Measurements from ENCODE around the gene GFOD2.
"Not testable (repeated sequence)": the region's sequence is repeated elsewhere in the genome, so short reads cannot be mapped to it uniquely, and the experiment has no call there.

GFOD2 gene

GRCh38 chr16:67719048-67719777, at the start of gene GFOD2:
Gene GFOD2 (minus strand): TSS chr16:67719316. CDS start chr16:67685715, 33,601 bp downstream.
- peak; percentile 97 for DNase-seq (ENCODE audit: low spot score)

DNA sequence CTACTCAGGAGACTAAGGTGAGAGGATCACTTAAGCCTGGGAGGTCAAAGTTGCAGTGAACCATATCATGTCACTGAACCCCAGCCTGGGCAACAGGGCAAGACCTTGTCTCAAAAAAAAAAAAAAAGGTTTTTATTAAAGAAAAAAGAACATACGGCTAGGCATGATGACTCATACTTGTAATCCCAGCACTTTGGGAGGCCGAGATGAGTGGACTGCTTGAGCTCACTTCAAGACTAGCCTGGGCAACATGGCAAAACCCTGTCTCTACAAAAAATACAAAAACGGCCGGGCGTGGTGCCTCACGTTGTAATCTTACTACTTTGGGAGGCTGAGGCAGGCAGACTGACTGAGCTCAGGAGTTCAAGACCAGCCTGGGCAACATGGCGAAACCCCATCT, 48.8 kb upstream of the GFOD2 start:
- peak; percentile 46 for DNase-seq (ENCODE audit: low spot score)

DNA sequence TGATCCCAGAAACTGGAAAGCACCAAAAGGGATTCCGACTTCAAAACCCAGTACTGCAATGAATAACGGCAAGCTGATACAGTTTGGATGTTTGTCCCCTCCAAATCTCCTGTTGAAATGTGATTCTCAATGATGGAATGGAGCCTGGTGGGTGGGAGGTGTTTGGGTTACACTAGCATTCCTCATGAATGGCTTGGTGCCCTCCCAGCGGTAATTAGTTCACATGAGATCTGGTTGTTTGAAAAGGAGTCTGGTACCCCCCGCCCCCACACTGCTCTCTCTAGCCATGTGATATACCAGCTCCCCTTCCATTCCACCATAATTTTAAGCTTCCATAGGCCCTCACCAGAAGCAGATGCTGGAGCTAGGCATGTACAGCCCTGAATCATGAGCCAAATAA, 47.2 kb upstream of the GFOD2 start:
- DNase-seq (ENCODE audit: low spot score): no peak

- peak; percentile 56 for DNase-seq (ENCODE audit: low spot score)
These were observed 45.1 kb upstream of the GFOD2 start for GRCh38 chr16:67764158-67764667.

- peak; percentile 62 for DNase-seq (ENCODE audit: low spot score)
These were observed 44.0 kb upstream of the GFOD2 start for GRCh38 chr16:67763066-67763465.

GRCh38 chr16:67762385-67762784, 43.3 kb upstream of the GFOD2 start:
- no peak for DNase-seq (ENCODE audit: low spot score)

DNA sequence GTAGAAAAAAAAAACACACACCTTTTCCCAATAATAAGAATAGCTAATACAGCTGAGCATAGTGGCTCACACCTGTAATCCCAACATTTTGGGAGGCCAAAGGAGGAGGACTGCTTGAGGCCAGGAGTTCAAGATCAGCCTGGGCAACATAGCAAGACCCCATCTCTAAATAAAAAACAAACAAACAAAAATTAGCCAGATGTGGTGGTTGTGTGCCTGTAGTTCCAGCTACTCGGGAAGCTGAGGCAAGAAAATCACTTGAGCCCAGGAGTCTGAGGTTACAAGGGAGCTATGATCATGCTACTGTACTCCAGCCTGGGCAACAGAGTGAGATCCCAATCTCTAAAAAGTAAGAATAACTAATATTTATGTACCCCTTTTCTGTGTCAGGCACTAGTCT, 42.8 kb upstream of the GFOD2 start:
- DNase-seq (ENCODE audit: low spot score): no peak

GRCh38 chr16:67760956-67761230, 41.8 kb upstream of the GFOD2 start:
- DNase-seq (ENCODE audit: low spot score): no peak

- DNase-seq (ENCODE audit: low spot score): peak; percentile 93
These were observed 41.3 kb upstream of the GFOD2 start for GRCh38 chr16:67760206-67760955.

DNA sequence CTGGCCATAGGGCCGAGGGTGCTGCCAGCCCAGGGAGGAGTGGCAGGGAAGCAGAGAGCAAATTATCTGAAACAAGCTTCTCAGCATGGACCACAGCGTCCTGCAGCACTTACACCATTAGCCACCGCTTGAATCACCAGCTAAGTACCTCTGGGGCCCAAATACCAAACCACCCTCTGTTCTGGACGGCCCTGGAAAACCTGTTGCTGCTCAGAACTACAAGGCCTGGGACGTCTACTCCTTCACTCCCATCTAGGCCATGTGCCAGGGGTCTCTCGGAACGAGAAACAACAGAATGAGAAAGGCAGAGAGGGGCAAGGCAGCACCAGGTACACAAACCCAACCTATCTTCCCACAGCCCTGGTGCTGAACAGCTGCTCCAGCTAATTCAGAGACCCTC, 39.9 kb upstream of the GFOD2 start:
- no peak for DNase-seq (ENCODE audit: low spot score)

DNA sequence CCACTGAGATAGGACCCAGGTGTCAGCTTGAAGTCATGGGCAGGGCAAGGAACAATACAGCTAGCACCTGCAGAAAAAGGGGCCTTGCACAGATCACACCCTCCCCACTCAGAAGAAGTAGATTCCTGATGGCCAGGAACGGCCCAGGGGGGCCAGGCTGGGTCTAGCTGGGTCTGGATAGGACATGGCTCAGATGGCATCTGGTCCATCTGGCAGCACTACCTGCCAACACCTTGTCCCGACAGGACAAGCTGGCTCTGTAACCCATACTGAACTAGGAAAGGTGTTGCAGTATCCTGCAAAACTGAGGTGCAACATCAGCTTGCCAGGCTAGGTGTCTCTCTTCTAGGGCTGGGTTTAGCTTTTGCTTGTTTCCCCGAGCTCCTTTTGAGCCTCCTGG, 38.9 kb upstream of the GFOD2 start:
- no peak for DNase-seq (ENCODE audit: low spot score)

DNA sequence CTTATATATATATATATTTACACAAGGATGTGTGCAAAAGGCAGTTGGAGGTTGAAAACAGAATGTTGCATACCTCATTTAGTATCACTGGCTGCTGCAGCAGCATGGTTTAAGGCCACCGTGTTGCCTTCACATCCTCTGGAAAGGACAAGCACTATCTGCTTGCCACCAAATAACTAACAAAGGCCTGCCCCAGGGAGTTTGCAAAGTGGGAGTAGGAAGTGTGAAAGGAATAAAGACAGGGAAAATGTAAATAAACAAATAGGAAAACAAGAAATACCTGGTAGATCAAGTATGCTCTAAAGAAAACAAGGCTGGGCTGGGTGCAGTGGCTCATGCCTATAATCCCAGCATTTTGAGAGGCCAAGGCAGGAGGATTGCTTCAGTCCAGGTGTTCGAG, 33.5 kb upstream of the GFOD2 start:
- DNase-seq (ENCODE audit: low spot score): no peak

DNA sequence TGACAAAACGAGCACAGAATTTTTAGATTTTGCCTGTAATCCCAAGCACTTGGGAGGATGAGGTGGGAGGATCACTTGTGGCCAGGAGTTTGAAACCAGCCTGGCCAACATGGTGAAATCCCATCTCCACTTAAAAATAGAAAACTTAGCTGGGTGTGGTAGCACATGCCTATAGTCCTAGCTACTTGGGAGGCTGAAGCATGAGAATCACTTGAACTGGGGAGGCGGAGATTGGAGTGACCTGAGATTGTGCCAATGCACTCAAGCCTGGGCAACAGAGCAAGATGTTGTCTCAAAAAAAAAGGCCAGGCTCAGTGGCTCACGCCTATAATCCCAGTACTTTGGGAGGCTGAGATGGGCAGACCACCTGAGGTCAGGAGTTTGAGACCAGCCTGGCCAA, 32.2 kb upstream of the GFOD2 start:
- DNase-seq (ENCODE audit: low spot score): not testable (repeated sequence)

DNA sequence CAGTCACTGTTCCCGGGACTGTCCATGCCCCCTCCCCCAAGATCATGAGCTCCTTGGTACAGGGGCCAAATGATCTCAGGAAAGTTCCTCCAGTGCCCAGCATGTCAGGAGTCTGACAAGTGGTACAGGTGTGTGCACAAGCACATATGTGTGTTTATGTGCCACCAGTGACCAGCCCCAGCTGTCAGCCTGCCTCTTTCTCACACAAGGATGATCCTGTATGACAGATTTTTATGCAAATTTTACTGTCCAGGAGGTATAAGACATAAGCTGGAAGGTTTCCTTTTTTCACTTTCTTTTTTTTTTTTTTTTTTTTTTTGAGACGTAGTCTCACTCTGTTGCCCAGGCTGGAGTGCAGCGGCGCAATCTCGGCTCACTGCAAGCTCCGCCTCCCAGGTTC, 31.4 kb upstream of the GFOD2 start:
- no peak for DNase-seq (ENCODE audit: low spot score)

DNA sequence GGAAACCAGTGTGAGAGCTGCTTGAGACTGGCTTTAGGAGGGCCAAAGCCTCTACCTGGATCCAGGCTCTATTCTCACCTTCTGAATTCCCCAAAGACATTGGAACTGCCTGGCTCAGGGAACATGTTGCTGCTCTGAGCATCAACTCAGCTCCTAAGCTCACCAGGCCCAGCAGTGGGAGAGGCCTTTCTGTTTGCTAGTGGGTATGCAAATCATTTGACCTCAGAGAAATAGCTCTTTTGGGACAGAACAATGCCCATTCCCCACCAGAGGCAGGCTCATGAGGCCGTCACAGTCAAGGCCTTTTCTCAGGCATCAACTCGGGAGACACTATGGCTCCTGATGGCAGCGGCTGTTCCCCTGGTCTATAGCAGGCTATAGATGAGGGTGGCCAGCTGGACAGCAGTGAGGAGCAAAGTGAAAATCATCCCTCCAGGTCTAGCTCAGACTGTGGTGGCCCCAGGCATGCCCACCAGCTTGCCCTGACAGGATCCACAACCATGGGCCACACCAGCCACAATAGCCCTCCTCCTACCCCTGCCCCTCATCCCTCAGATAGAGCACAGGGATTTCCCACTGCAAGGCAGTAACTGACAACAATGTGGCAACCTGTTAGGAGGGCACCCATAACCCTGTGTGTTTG, 30.4 kb upstream of the GFOD2 start:
- no peak for DNase-seq (ENCODE audit: low spot score)

GRCh38 chr16:67748834-67749233, 29.7 kb upstream of the GFOD2 start:
- DNase-seq (ENCODE audit: low spot score): peak; percentile 47

DNA sequence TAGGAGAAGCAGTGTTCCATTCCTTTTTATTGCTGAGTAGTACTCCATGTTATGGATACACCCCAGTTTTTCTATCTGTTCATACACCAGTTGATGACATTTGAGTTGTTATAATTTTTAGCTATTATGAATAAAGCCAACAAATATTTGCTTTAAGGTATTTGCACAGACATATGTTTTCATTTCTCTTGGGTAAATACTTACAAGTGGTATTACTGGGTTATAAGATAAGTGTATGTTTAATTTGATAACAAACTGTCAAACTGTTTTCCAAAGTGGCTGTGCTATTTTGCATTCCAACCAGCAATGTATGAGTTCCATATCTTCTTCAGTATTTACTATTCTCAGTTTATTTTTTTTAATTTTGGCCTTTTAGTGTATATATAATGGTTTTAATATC, 27.7 kb upstream of the GFOD2 start:
- peak; percentile 78 for DNase-seq (ENCODE audit: low spot score)

DNA sequence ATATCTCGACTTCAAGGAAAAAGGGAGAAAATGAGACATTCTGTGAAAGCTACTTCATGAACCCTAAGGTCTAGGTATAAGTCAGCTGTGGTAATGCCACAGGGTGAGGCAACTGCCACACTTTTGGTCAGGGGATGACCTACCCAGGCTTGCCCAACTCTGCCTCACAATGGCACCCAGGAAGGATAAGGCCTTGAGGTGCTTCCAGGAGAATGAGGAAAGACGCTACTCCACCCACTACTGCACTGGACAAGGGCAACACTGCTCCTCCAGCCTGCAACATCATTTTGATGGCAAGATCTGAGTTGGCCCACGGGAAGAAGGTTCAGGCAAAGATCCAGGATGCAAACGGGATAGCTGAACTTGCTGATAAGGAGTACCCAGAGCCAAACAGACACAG, 22.0 kb upstream of the GFOD2 start:
- DNase-seq (ENCODE audit: low spot score): no peak

GRCh38 chr16:67740391-67740790, 21.3 kb upstream of the GFOD2 start:
- no peak for DNase-seq (ENCODE audit: low spot score)

- no peak for DNase-seq (ENCODE audit: low spot score)
These were observed 17.7 kb upstream of the GFOD2 start for GRCh38 chr16:67736858-67737257.

GRCh38 chr16:67734731-67735201, 15.7 kb upstream of the GFOD2 start:
- no peak for DNase-seq (ENCODE audit: low spot score)

GRCh38 chr16:67733734-67734470, 14.8 kb upstream of the GFOD2 start:
- DNase-seq (ENCODE audit: low spot score): no peak
